H1 (cell line): ENCODE measurements around the gene PRKACA. TPM values are rescaled to one million over a fixed set of nuclear protein-coding genes. Genes with fewer than 3 reads are reported as not detected.
A peak's percentile ranks its signal among the peaks of the same experiment; 100 is the strongest.

Source experiments
- CTCF ChIA-PET: fragments of 300-600 bp; sonication (Branson Sonifier 250); formaldehyde crosslinking; loops from one replicate; lab custom pipeline; 2021; ENCODE audit not compliant: partially characterized antibody; lab: Charles Lee
- POLR2A ChIA-PET: fragments of 300-600 bp; sonication (Branson Sonifier 250); formaldehyde crosslinking; loops from one replicate; lab custom pipeline; 2021; ENCODE audit warnings: inconsistent platforms; ENCODE audit not compliant: partially characterized antibody; lab: Charles Lee
- DNase-seq, 2 experiments: peaks; one replicate each; pipeline versions ENCODE4 v3.0.0 to v3.0.0-alpha.2; 2010 to 2022; ENCODE audit warnings: low spot score in 2 of 2, low read depth in 1 of 2, mixed read lengths in 1 of 2
- FAIRE-seq: peaks from 2 replicates; lab custom pipeline; 2011; peaks lifted over from hg19 to GRCh38; lab: Jason Lieb, UNC
- H2AFZ ChIP-seq: 2 replicates; pipeline ENCODE4 v1.8.1; 2012; ENCODE audit warnings: low read length, inconsistent platforms
- H2AK5ac ChIP-seq: 2 replicates; pipeline ENCODE4 v1.6.1; 2013; ENCODE audit warnings: low read depth, low read length
- H2BK120ac ChIP-seq: replicated peaks from 2 replicates; pipeline ENCODE3; 2013; ENCODE audit warnings: low read depth, low read length, inconsistent platforms
- H2BK12ac ChIP-seq: 2 replicates; pipeline ENCODE4 v1.6.1; 2013; ENCODE audit warnings: low read depth, low read length
- H2BK15ac ChIP-seq: 2 replicates; pipeline ENCODE4 v1.6.1; 2013; ENCODE audit warnings: low read length
- H2BK20ac ChIP-seq: 2 replicates; pipeline ENCODE4 v1.6.1; 2013; ENCODE audit warnings: low read length
- H2BK5ac ChIP-seq: 2 replicates; pipeline ENCODE4 v1.6.1; 2013; ENCODE audit warnings: low read depth, low read length
- H3K14ac ChIP-seq: 2 replicates; pipeline ENCODE4 v1.6.1; 2013; ENCODE audit warnings: inconsistent platforms; ENCODE audit not compliant: insufficient read length
- H3K18ac ChIP-seq: 2 replicates; pipeline ENCODE4 v1.6.1; 2013; ENCODE audit warnings: low read length; ENCODE audit errors: extremely low read depth
- H3K23ac ChIP-seq: 2 replicates; pipeline ENCODE4 v1.6.1; 2013; ENCODE audit warnings: inconsistent platforms; ENCODE audit not compliant: insufficient read length
- H3K23me2 ChIP-seq: 2 replicates; pipeline ENCODE4 v1.6.1; 2013; ENCODE audit warnings: low read depth, low read length
- H3K27ac ChIP-seq: 2 replicates; pipeline ENCODE4 v1.6.1; 2011; ENCODE audit warnings: low read depth, low read length, inconsistent platforms
- H3K27me3 ChIP-seq, 4 experiments: replicated peaks in 1 of 4; 1 replicate in 1 of 4; 2 replicates in 3 of 4; pipeline versions ENCODE4 v1.6.1 to v1.8.1; 2011 to 2013; ENCODE audit warnings: low read length in 3 of 4, mild to moderate bottlenecking in 3 of 4, inconsistent platforms in 2 of 4, mixed read lengths in 2 of 4, moderate library complexity in 1 of 4; ENCODE audit not compliant: control insufficient read depth in 3 of 4, insufficient read depth in 3 of 4; ENCODE audit errors: extremely low read depth in 1 of 4
- H3K36me3 ChIP-seq, 4 experiments: 2 replicates each; pipeline versions ENCODE4 v1.6.1 to v1.8.1; 2011 to 2013; ENCODE audit warnings: mild to moderate bottlenecking in 4 of 4, low read length in 3 of 4, moderate library complexity in 2 of 4, control low read depth in 1 of 4, inconsistent platforms in 1 of 4; ENCODE audit not compliant: insufficient read depth in 4 of 4, control insufficient read depth in 2 of 4
- H3K4ac ChIP-seq: replicated peaks from 2 replicates; pipeline ENCODE3; 2013; ENCODE audit warnings: low read length, low read depth, mixed read lengths, inconsistent platforms; ENCODE audit not compliant: insufficient read length
- H3K4me1 ChIP-seq, 4 experiments: replicated peaks in 1 of 4; 1 replicate in 1 of 4; 2 replicates in 3 of 4; pipeline versions ENCODE4 v1.6.1 to v1.8.1; 2011 to 2013; ENCODE audit warnings: low read length in 3 of 4, inconsistent platforms in 2 of 4, mixed read lengths in 1 of 4; ENCODE audit not compliant: insufficient read depth in 4 of 4, control insufficient read depth in 3 of 4
- H3K4me2 ChIP-seq, 2 experiments: 2 replicates each; pipeline versions ENCODE4 v1.6.1 to v1.8.1; 2011 to 2013; ENCODE audit warnings: low read depth in 2 of 2, low read length in 2 of 2, control low read depth in 1 of 2, inconsistent platforms in 1 of 2, mild to moderate bottlenecking in 1 of 2; ENCODE audit not compliant: insufficient read depth in 1 of 2
- H3K4me3 ChIP-seq, 4 experiments: fragments of 200-600, 300-600 bp in 1 of 4; sonication (generic), shearing (Covaris generic), sonication (Bioruptor Twin) in 1 of 4; 2 replicates each; pipeline versions ENCODE4 v1.5.1 to v1.8.1; 2011 to 2016; ENCODE audit warnings: low read length in 4 of 4, low read depth in 3 of 4, control low read depth in 2 of 4, inconsistent platforms in 2 of 4, mild to moderate bottlenecking in 2 of 4, mixed read lengths in 1 of 4, moderate library complexity in 1 of 4; ENCODE audit not compliant: insufficient read depth in 2 of 4; ENCODE audit errors: extremely low read depth in 1 of 4
- H3K56ac ChIP-seq: replicated peaks from 2 replicates; pipeline ENCODE3; 2013; ENCODE audit warnings: low read depth, mild to moderate bottlenecking, mixed read lengths, low read length, inconsistent platforms; ENCODE audit not compliant: insufficient read length
- H3K79me1 ChIP-seq: 2 replicates; pipeline ENCODE4 v1.6.1; 2013; ENCODE audit warnings: low read depth, low read length, control low read depth
- H3K79me2 ChIP-seq, 2 experiments: 2 replicates each; pipeline versions ENCODE4 v1.6.1 to v1.8.1; 2012 to 2013; ENCODE audit warnings: low read length in 2 of 2, mild to moderate bottlenecking in 2 of 2, inconsistent platforms in 1 of 2; ENCODE audit not compliant: insufficient read depth in 2 of 2, control insufficient read depth in 1 of 2
- H3K9ac ChIP-seq, 4 experiments: replicated peaks in 1 of 4; 1 replicate in 1 of 4; 2 replicates in 3 of 4; pipeline versions ENCODE4 v1.6.1 to v1.8.1; 2011 to 2013; ENCODE audit warnings: low read depth in 3 of 4, low read length in 3 of 4, control low read depth in 2 of 4, mild to moderate bottlenecking in 2 of 4, moderate library complexity in 2 of 4, inconsistent platforms in 1 of 4; ENCODE audit errors: extremely low read depth in 1 of 4
- H3K9me3 ChIP-seq, 2 experiments: 2 replicates each; pipeline versions ENCODE4 v1.6.1 to v1.8.1; 2012 to 2013; ENCODE audit warnings: mild to moderate bottlenecking in 2 of 2, moderate library complexity in 2 of 2, control low read depth in 1 of 2, inconsistent platforms in 1 of 2, low read depth in 1 of 2, low read length in 1 of 2, mixed read lengths in 1 of 2; ENCODE audit not compliant: insufficient read depth in 2 of 2
- H4K20me1 ChIP-seq, 2 experiments: replicated peaks in 1 of 2; 2 replicates each; pipeline versions ENCODE3 to v1.8.1; 2011 to 2013; ENCODE audit warnings: inconsistent platforms in 2 of 2, low read length in 2 of 2, mild to moderate bottlenecking in 1 of 2; ENCODE audit not compliant: insufficient read depth in 2 of 2, control insufficient read depth in 1 of 2
- H4K5ac ChIP-seq: 2 replicates; pipeline ENCODE4 v1.6.1; 2013; ENCODE audit warnings: low read length, low read depth, mixed read lengths, inconsistent platforms; ENCODE audit not compliant: insufficient read length
- H4K8ac ChIP-seq: 2 replicates; pipeline ENCODE4 v1.8.0; 2013; ENCODE audit warnings: mild to moderate bottlenecking, moderate library complexity, low read length, inconsistent platforms; ENCODE audit not compliant: insufficient read depth; ENCODE audit errors: extremely low read depth
- H4K91ac ChIP-seq: replicated peaks from 2 replicates; pipeline ENCODE3; 2013; ENCODE audit warnings: low read length, mixed read lengths, inconsistent platforms; ENCODE audit not compliant: insufficient read length
- CTCF ChIP-seq, 3 experiments: IDR thresholded peaks; 1 replicate in 2 of 3; 2 replicates in 1 of 3; pipeline versions ENCODE4 v1.5.1 to v1.6.1; 2011; ENCODE audit warnings: low read length in 3 of 3, mild to moderate bottlenecking in 3 of 3, inconsistent platforms in 2 of 3, low read depth in 1 of 3, moderate library complexity in 1 of 3; ENCODE audit not compliant: insufficient read depth in 1 of 3; ENCODE audit errors: control extremely low read depth in 1 of 3
- KDM1A ChIP-seq: fragments of 200-600, 300-600 bp; sonication (generic); IDR thresholded peaks from 2 replicates; pipeline ENCODE4 v1.7.1; 2016; ENCODE audit warnings: mild to moderate bottlenecking, low read length, borderline replicate concordance
- RAD21 ChIP-seq, 2 experiments: IDR thresholded peaks in 1 of 2; conservative IDR thresholded peaks in 1 of 2; 2 replicates each; pipeline ENCODE4 v1.6.1; 2011; ENCODE audit warnings: low read depth in 2 of 2, low read length in 2 of 2, improper control_type of control experiment in 1 of 2, inconsistent platforms in 1 of 2, mild to moderate bottlenecking in 1 of 2, moderate library complexity in 1 of 2
- WGBS, 2 experiments: shearing (Covaris generic) in 1 of 2; methylation state at CpG; one replicate each; pipeline versions ENCODE4 v1.1.6 to v1.1.7; 2013 to 2015; ENCODE audit warnings: low lambda C conversion rate in 2 of 2, mixed read lengths in 2 of 2, inconsistent platforms in 1 of 2, low coverage in 1 of 2, missing lambda C conversion rate in 1 of 2; ENCODE audit not compliant: insufficient replicate concordance in 2 of 2, insufficient coverage in 1 of 2, insufficient read length in 1 of 2; ENCODE audit errors: extremely low coverage in 1 of 2, missing lambda C conversion rate in 1 of 2; 5-methylcytosine and 5-hydroxymethylcytosine counted together
- polyA plus RNA-seq, 7 experiments: library from polyadenylated mRNA; depleted of rRNA in 3 of 7; stranded (reverse) in 5 of 7; unstranded in 2 of 7; fragments of >200 nt in 5 of 7; fragments of 200-250 nt in 2 of 7; gene quantifications; 1 replicate in 5 of 7; 2 replicates in 1 of 7; 4 replicates in 1 of 7; pipeline versions ENCODE4 v1.2.1 to v1.2.3, GENCODE V29; 2011 to 2013; ENCODE audit warnings: missing spikeins in 2 of 7, mixed read lengths in 2 of 7
- total RNA-seq: library from RNA; stranded (reverse); fragmentation: NEBNext Ultra II Directional; extraction: Animal tissue kit (Norgen Biotek cat#: 25700); gene quantifications from 2 replicates; pipeline ENCODE4 v1.2.1, GENCODE V29; 2021

PRKACA gene
- total and polyA plus RNA-seq, 2 of the 8 experiments (the other 6 are each of a cell fraction or from before 2014, with no cell fraction given) = 14.2 to 48.2 TPM

GRCh38 chr19:14096272-14096992, 21.1 kb downstream of the PRKACA start:
- Histone ChIP-seq H2BK5ac (no peak overlapping the region), H2AK5ac (no peak overlapping the region), H3K79me2 (no peaks in the 10 kb centered on the region), H3K4me3 (no peak overlapping the region), H3K79me1 (no peaks in the 10 kb centered on the region), H3K27ac (no peak overlapping the region), H3K27me3 (no peaks in the 10 kb centered on the region; a peak in 2 of 7 replicates), H4K8ac (peak overlapping the region; percentile 3; the same call in 1 of the 2 replicates), H3K18ac (no peak overlapping the region), H3K23me2 (peaks cover 7% of the 10 kb centered on the region), H2AFZ (no peak overlapping the region), H3K23ac (no peak overlapping the region)
- 96% methylated on average over 10 of the region's 11 CpGs; no CpG with 5 or more reads in 1 of the 2 experiments for whole genome bisulfite sequencing, 2 experiments
- CTCF ChIA-PET = interaction anchor here (0.6 to 7.6 kb wide), 12 partner anchors 9 to 252 kb away, joined by 3 to 105 read pairs (median 3); partner anchors contain the start of gene PRKACA
- POLR2A ChIA-PET = interaction anchor here (0.6 to 1.4 kb wide), 3 partner anchors 40 to 376 kb away, joined by 3 to 5 read pairs (median 3); partner anchors contain the start of gene ASF1B
- FAIRE-seq (no peak), DNase-seq (no peak)
- no peak for TF ChIP-seq KDM1A
- peak; percentile 60 to 79 (median 64) for TF ChIP-seq CTCF (IDR thresholded peaks at IDR 0.05; ENCODE audit: control extremely low read depth in 1 of 3, insufficient read depth in 1 of 3, low read depth in 1 of 3, low read length in 3 of 3)
- TF ChIP-seq RAD21 (IDR thresholded peaks at IDR 0.05 in 1 of 2, conservative IDR thresholded peaks at IDR 0.05 in 1 of 2; ENCODE audit: low read depth in 2 of 2, low read length in 2 of 2) = peak; percentile 66 to 74
- TF ChIP-seq, all 59 proteins: peak for 2
- Histone ChIP-seq H3K4ac (no peak overlapping the region), H3K4me2 (no peak overlapping the region), H2BK15ac (no peak overlapping the region), H4K91ac (no peak overlapping the region), H4K20me1 (peaks cover 0 to 8% of the 10 kb centered on the region in 2 experiments), H3K14ac (no peak overlapping the region), H3K4me1 (peaks cover 0 to 3% (median 0%) of the 10 kb centered on the region in 4 experiments; a peak in 1 of 7 replicates), H3K36me3 (no peaks in the 10 kb centered on the region), H2BK120ac (no peak overlapping the region), H3K9ac (no peak overlapping the region), H3K56ac (no peak overlapping the region), H2BK12ac (no peak overlapping the region), H4K5ac (no peak overlapping the region), H3K9me3 (peaks cover 8% of the 10 kb centered on the region in 2 experiments; a peak in 3 of 4 replicates), H2BK20ac (no peak overlapping the region)
